Neural progenitor cell (in vitro differentiated cells): ENCODE results near the gene SRSF10. TPM values are rescaled to one million over a fixed set of nuclear protein-coding genes. Genes with fewer than 3 reads are reported as not detected.

Experiments
- DNase-seq: peaks from one replicate; pipeline ENCODE4 v3.0.0-alpha.2; 2016; ENCODE audit warnings: low spot score
- H2AFZ ChIP-seq: fragments of 200-600 bp; sonication (generic); replicated peaks from 2 replicates; pipeline ENCODE4 v1.6.1; 2016; ENCODE audit warnings: antibody characterized with exemption
- H3F3A ChIP-seq: fragments of 200-600 bp; sonication (generic); 2 replicates; pipeline ENCODE4 v1.6.1; 2016; ENCODE audit warnings: antibody characterized with exemption, low read depth
- H3K27ac ChIP-seq: fragments of 200-600 bp; sonication (generic); 2 replicates; pipeline ENCODE4 v1.5.1; 2016; ENCODE audit warnings: mild to moderate bottlenecking
- H3K27me3 ChIP-seq: fragments of 200-600 bp; sonication (generic); 2 replicates; pipeline ENCODE4 v1.6.1; 2016; ENCODE audit warnings: mild to moderate bottlenecking, moderate library complexity
- H3K36me3 ChIP-seq: fragments of 200-600 bp; sonication (generic); 2 replicates; pipeline ENCODE4 v1.5.1; 2016
- H3K4me1 ChIP-seq: fragments of 200-600 bp; sonication (generic); 2 replicates; pipeline ENCODE4 v1.6.1; 2016; ENCODE audit warnings: mixed run types
- H3K4me2 ChIP-seq: fragments of 200-600 bp; sonication (generic); 2 replicates; pipeline ENCODE4 v1.6.1; 2016
- H3K4me3 ChIP-seq: fragments of 200-600 bp; sonication (generic); 2 replicates; pipeline ENCODE4 v1.5.1; 2016
- H3K79me2 ChIP-seq: fragments of 200-600 bp; sonication (generic); 2 replicates; pipeline ENCODE4 v1.6.1; 2016; ENCODE audit warnings: low read depth
- H3K9ac ChIP-seq: fragments of 200-600 bp; sonication (generic); 2 replicates; pipeline ENCODE4 v1.6.1; 2016
- H3K9me3 ChIP-seq: fragments of 200-600 bp; sonication (generic); 2 replicates; pipeline ENCODE4 v1.5.1; 2016; ENCODE audit warnings: low read depth
- H4K20me1 ChIP-seq: fragments of 200-600 bp; sonication (generic); 2 replicates; pipeline ENCODE4 v1.6.1; 2016; ENCODE audit warnings: low read depth
- H3K27ac Mint-ChIP-seq: 3 replicates; pipeline ENCODE4 v1.8.0; 2021; ENCODE audit warnings: mixed read lengths
- H3K27me3 Mint-ChIP-seq: 2 replicates; pipeline ENCODE4 v1.8.0; 2022; ENCODE audit warnings: low read depth, mild to moderate bottlenecking, inconsistent platforms, moderate library complexity, mixed read lengths; ENCODE audit not compliant: insufficient read depth
- H3K36me3 Mint-ChIP-seq: 3 replicates; pipeline ENCODE4 v1.8.0; 2021; ENCODE audit warnings: mixed read lengths
- H3K4me1 Mint-ChIP-seq: 3 replicates; pipeline ENCODE4 v1.8.0; 2021; ENCODE audit warnings: mixed read lengths
- H3K4me3 Mint-ChIP-seq: 3 replicates; pipeline ENCODE4 v1.8.0; 2021; ENCODE audit warnings: mild to moderate bottlenecking, moderate library complexity, mixed read lengths
- H3K9me3 Mint-ChIP-seq: 3 replicates; pipeline ENCODE4 v1.8.0; 2020; ENCODE audit warnings: mixed read lengths
- EZH2 ChIP-seq: fragments of 200-600 bp; sonication (generic); IDR thresholded peaks from 2 replicates; pipeline ENCODE4 v1.6.1; 2017; ENCODE audit warnings: antibody characterized with exemption, mild to moderate bottlenecking, moderate library complexity
- EZH2phosphoT487 ChIP-seq: fragments of 200-600 bp; sonication (generic); IDR thresholded peaks from 2 replicates; pipeline ENCODE4 v1.6.1; 2017; ENCODE audit warnings: antibody characterized with exemption
- microRNA counts: library from miRNA; unstranded; fragments of <30 nt; microRNA quantifications from one replicate; lab custom pipeline; 2016
- microRNA-seq: library from miRNA; unstranded; fragments of <30 nt; microRNA quantifications from one replicate; pipeline ENCODE4, GENCODE V29; 2016
- small RNA-seq: library from RNA; depleted of rRNA; stranded (forward); fragments of <200 nt; gene quantifications from one replicate; pipeline ENCODE3, GENCODE V24; 2015
- total RNA-seq: library from RNA; depleted of rRNA; stranded (reverse); fragments of >200 nt; gene quantifications from 2 replicates; pipeline ENCODE4 v1.2.3, GENCODE V29; 2015; ENCODE audit warnings: low replicate concordance
- TF ChIP-seq, protein P1 (sequence below): fragments of 200-600 bp; sonication (generic); IDR thresholded peaks from 2 replicates; pipeline ENCODE4 v1.5.1; 2017; ENCODE audit warnings: antibody characterized with exemption, mild to moderate bottlenecking

The SRSF10 gene
- total RNA-seq, 1 donor from 2014 or later, result 219 TPM

DNA sequence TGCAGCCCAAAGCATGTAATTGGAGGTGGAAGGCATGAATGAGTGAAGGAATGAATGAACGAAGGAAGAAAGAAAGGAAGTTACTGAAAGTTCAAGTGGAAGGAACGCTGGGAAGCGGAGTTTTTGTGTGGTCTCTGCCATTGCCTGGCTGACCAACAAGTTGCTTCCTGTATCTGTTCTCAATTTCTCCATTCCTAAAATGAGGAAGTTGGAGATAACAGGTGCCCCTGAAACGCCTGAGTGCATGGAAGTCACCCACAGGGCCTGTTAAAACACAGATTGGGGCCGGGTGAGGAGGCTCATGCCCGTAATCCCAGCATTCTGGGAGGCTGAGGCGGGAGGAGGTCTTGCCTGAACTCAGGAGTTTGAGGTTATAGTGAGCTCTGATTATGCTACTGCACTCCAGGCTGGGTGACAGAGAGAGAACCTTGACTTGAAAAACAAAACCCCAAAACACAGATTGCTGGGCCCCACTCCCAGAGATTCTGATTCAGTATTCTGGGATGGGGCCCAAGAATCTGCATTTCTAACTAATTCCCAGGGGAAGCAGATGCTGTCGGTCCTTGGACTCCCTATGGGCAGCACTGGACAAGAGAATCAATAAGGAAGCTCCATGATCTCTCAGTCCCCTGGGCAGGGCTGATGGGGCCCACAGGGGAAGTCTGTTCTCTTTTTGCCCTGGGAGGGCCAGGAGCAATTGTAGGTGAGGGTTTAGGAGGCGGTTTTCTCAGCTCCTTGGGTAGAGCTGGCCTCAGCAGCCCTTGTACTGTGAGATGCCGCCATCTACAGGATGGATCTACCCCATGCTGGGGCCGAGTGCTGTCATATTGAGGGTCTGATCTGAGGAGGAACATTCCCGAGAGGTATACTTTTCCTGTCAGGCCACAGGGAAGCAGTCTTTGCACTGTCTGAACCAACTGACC lies 63.7 kb downstream of the SRSF10 start:
- no peaks in the 10 kb centered on the region for H3K9me3 Mint-ChIP-seq
- H3K27ac Mint-ChIP-seq, result peak overlapping the region; percentile 95
- Histone ChIP-seq H3K79me2 (no peaks in the 10 kb centered on the region), H3K4me3 (no peak overlapping the region), H3K9ac (no peak overlapping the region), H3K36me3 (no peaks in the 10 kb centered on the region), H3K27me3 (no peaks in the 10 kb centered on the region), H3F3A (no peaks in the 10 kb centered on the region), H4K20me1 (no peaks in the 10 kb centered on the region), H2AFZ (no peak overlapping the region), H3K9me3 (no peaks in the 10 kb centered on the region), H3K27ac (no peak overlapping the region), H3K4me2 (no peak overlapping the region), H3K4me1 (no peaks in the 10 kb centered on the region)
- peaks cover 4% of the 10 kb centered on the region for H3K4me1 Mint-ChIP-seq
- TF ChIP-seq, protein P1, sequence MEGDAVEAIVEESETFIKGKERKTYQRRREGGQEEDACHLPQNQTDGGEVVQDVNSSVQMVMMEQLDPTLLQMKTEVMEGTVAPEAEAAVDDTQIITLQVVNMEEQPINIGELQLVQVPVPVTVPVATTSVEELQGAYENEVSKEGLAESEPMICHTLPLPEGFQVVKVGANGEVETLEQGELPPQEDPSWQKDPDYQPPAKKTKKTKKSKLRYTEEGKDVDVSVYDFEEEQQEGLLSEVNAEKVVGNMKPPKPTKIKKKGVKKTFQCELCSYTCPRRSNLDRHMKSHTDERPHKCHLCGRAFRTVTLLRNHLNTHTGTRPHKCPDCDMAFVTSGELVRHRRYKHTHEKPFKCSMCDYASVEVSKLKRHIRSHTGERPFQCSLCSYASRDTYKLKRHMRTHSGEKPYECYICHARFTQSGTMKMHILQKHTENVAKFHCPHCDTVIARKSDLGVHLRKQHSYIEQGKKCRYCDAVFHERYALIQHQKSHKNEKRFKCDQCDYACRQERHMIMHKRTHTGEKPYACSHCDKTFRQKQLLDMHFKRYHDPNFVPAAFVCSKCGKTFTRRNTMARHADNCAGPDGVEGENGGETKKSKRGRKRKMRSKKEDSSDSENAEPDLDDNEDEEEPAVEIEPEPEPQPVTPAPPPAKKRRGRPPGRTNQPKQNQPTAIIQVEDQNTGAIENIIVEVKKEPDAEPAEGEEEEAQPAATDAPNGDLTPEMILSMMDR, result peak; percentile 64
- TF ChIP-seq EZH2, result no peak
- TF ChIP-seq EZH2phosphoT487, result no peak
- no peaks in the 10 kb centered on the region for H3K27me3 Mint-ChIP-seq
- H3K36me3 Mint-ChIP-seq, result no peaks in the 10 kb centered on the region
- peak overlapping the region; percentile 46 for H3K4me3 Mint-ChIP-seq
- DNase-seq, result peak; percentile 87

DNA sequence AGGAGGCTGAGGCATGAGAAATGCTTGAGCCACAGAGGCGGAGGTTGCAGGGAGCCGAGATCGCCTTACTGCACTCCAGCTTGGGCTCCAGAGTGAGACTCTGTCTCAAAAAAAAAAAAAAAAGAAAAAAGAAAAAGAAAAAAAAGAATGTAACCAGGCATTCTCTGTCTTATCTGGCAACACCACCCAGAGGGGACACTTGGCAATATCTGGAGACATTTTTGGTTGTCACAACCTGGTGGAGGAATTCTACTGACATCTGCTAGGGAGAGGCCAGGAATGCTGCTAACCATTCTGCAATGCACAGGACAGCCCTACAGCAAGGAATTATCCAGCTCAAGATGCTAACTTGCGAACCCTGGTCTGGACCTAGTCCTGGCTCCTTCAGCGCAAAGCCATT lies 64.7 kb downstream of the SRSF10 start:
- no peaks in the 10 kb centered on the region for H3K27me3 Mint-ChIP-seq
- no peaks in the 10 kb centered on the region for H3K79me2 ChIP-seq
- no peaks in the 10 kb centered on the region for H3K9me3 ChIP-seq
- H3K27ac ChIP-seq, result no peak overlapping the region
- H3K36me3 Mint-ChIP-seq, result no peaks in the 10 kb centered on the region
- no peaks in the 10 kb centered on the region for H3K9me3 Mint-ChIP-seq
- H3K36me3 ChIP-seq, result no peaks in the 10 kb centered on the region
- no peak overlapping the region for H3K4me3 Mint-ChIP-seq
- H3K4me2 ChIP-seq, result no peak overlapping the region
- H3K4me1 Mint-ChIP-seq, result peaks cover 4% of the 10 kb centered on the region
- no peak overlapping the region for H3K9ac ChIP-seq
- H3K4me3 ChIP-seq, result no peak overlapping the region
- H4K20me1 ChIP-seq, result no peaks in the 10 kb centered on the region
- no peak overlapping the region for H2AFZ ChIP-seq
- no peaks in the 10 kb centered on the region for H3K27me3 ChIP-seq
- H3K27ac Mint-ChIP-seq, result no peak overlapping the region
- TF ChIP-seq EZH2, result no peak
- TF ChIP-seq, protein P1, result no peak
- no peak for TF ChIP-seq EZH2phosphoT487
- no peaks in the 10 kb centered on the region for H3F3A ChIP-seq
- no peak for DNase-seq
- no peaks in the 10 kb centered on the region for H3K4me1 ChIP-seq

DNA sequence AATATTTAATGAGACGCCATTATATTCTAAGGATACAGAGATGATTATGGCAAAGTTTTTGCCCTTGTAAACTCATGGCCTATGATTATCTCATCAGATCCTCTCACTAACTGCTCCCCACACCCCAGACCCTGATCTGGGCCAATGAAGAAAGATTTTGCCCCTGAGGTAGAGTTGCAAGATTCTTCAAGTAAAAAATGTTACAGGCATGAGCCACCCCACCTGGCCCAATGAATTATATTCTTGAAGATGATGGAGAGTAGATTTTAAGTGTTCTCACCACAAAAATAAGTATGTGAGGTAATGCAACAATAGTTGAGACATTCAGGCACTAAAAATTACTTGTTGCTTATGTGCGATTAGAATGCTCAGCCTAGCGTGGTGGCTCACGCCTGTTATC lies 65.2 kb downstream of the SRSF10 start:
- Histone ChIP-seq H3F3A (no peaks in the 10 kb centered on the region), H4K20me1 (no peaks in the 10 kb centered on the region), H3K4me1 (no peaks in the 10 kb centered on the region), H3K9ac (no peak overlapping the region), H3K9me3 (no peaks in the 10 kb centered on the region), H3K36me3 (no peaks in the 10 kb centered on the region), H3K79me2 (no peaks in the 10 kb centered on the region), H2AFZ (no peak overlapping the region), H3K27ac (no peak overlapping the region), H3K4me3 (no peak overlapping the region), H3K4me2 (no peak overlapping the region), H3K27me3 (no peaks in the 10 kb centered on the region)
- TF ChIP-seq, protein P1, result no peak
- TF ChIP-seq EZH2phosphoT487 (no peak), EZH2 (no peak)
- H3K9me3 Mint-ChIP-seq, result no peaks in the 10 kb centered on the region
- DNase-seq, result no peak
- no peak overlapping the region for H3K4me3 Mint-ChIP-seq
- H3K4me1 Mint-ChIP-seq, result peaks cover 4% of the 10 kb centered on the region
- H3K27ac Mint-ChIP-seq, result no peak overlapping the region
- H3K36me3 Mint-ChIP-seq, result no peaks in the 10 kb centered on the region
- H3K27me3 Mint-ChIP-seq, result peaks cover 2% of the 10 kb centered on the region

MicroRNAs within 50 kb of the gene (microRNA counts, 767-probe panel; counts per million panel counts)
- 460 counts per million, percentile 90 among the panel's probes with 10 or more counts for microRNA hsa-miR-378f (lab: Ali Mortazavi, UCI)

Small RNA genes within 50 kb of the gene (microRNA-seq; reads per million reads assigned to microRNA genes)
- gene MIR378F, result not detected

Small RNA genes within 50 kb of the gene (small RNA-seq; reads per million reads assigned to genes)
- gene MIR378F, result not detected

Other genes starting within 250 kb of the SRSF10 start
- 29.1 and 30.0 TPM in 2 replicates for gene ELOA, start 236.9 kb downstream of the SRSF10 start, total RNA-seq
- 63.7 and 72.5 TPM in 2 replicates for gene PITHD1, start 201.9 kb downstream of the SRSF10 start, total RNA-seq
- gene LYPLA2, start 189.2 kb downstream of the SRSF10 start, total RNA-seq, result 41.8 and 102 TPM in 2 replicates
- gene GALE, start 179.6 kb downstream of the SRSF10 start, total RNA-seq, result 15.6 and 24.2 TPM in 2 replicates
- 20.7 and 30.7 TPM in 2 replicates for gene HMGCL, start 154.9 kb downstream of the SRSF10 start, total RNA-seq
- 10.2 and 12.6 TPM in 2 replicates for gene FUCA1, start 112.0 kb downstream of the SRSF10 start, total RNA-seq
- not detected in 2 replicates for gene CNR2, start 67.0 kb downstream of the SRSF10 start, total RNA-seq
- 258 and 365 TPM in 2 replicates for gene PNRC2, start 20.5 kb downstream of the SRSF10 start, total RNA-seq
- gene MYOM3, start 131.8 kb upstream of the SRSF10 start, total RNA-seq, result 0.06 TPM in 1 of 2 replicates, not detected in the other
- gene IL22RA1, start 162.8 kb upstream of the SRSF10 start, total RNA-seq, result 0.03 TPM in 1 of 2 replicates, not detected in the other
- 3.0 and 3.3 TPM in 2 replicates for gene IFNLR1, start 207.0 kb upstream of the SRSF10 start, total RNA-seq